T-helper 2 cell treated with Interferon-gamma antibody and Interleukin-4, amounts not matched to agents 100 ng/mL and 5 ng/mL, for 36 hours (primary cell): ENCODE data around the gene YEATS2. TPM values are rescaled to one million over a fixed set of nuclear protein-coding genes. Genes with fewer than 3 reads are reported as not detected.
"Not testable (repeated sequence)": the region's sequence is repeated elsewhere in the genome, so short reads cannot be mapped to it uniquely, and the experiment has no call there.

Experiments
- intact Hi-C: fragments of 100-400 bp; cut with micrococcal nuclease; formaldehyde crosslinking; loops from one replicate; pipeline ENCODE4 v1.15.1; 2023
- total RNA-seq: library from RNA; stranded (reverse); gene quantifications from 2 replicates; pipeline ENCODE4 v1.2.3, GENCODE V29; 2022

Gene YEATS2
- total RNA-seq, 1 donor from 2014 or later, result 43.3 TPM

DNA sequence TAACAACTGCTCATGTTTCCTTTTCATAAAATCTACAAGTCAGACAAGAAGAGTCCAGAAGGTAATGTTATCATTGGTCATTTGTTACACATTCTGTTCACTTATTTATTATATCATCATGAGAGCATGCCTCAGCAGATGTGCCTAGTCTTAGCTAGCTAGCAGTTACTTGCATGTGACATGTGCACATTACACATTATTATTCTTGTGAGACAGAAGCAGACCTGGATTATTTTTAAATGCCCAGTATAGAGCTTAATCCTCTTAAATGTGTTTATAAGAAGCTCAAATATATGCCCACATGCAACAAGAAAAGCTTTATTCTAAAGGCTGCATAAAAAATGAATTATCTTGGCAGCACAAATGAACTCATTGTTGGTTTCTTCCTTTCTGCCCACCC is 12.6 kb downstream of the YEATS2 start:
- intact Hi-C loops, result no loop called here

DNA sequence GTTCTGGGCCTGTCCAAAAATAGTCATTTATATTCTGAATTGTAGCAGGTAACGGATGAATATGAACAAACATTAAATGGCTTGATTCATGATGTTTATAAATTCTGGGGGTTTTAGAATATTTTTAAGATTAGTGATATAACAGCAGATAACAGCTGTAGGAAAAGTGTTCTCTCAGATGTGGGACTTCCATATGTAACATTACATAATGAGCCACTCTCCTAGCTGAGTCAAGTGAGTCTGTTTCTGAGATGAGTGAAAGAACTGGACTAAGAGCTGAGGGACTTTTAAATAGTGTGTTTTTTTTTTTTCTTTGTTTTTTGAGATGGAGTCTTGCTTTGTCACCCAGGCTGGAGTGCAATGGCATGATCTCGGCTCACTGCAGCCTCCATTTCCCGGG is 13.9 kb downstream of the YEATS2 start:
- intact Hi-C loops, result no loop called here

DNA sequence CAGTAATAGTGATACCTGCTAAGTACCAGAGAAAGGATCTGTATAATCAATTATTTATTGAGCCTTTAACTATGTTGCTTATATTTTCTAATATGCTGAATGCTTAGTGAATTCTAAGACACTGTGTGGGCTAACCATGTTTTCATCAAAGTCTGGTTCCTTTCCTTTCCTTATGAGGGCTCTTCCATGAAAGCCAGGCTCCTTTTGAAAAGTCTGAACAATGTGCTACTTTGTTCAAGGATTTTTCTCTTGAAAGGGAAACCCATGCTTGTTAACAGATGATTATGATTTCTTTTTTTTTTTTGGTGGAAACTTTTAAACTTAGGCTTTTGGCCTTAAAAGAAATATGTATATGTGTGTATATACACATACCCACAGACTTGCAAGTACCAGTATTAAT is 17.0 kb downstream of the YEATS2 start:
- intact Hi-C loops, result no loop called here

DNA sequence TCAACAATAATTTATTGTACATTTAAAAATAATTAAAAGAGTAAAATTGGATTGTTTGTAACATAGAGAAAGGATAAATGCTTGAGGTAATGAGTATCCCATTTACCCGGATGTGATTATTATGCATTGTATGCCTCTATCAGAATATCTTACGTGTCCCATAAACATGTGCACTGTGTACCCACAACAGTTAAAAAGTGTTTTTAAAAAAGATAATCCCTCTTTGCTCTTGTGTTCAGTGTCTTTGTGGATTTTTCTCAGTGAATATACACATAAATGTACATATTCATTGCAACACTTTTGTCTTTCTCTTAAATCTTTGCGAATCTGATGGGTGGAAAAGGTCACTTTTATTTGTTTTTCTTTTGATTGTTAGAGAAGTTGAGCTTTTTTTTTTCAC is 20.4 kb downstream of the YEATS2 start:
- intact Hi-C loops, result loop anchor here (2.0 kb wide), 1 partner anchor 19 kb away; no protein-coding TSS in a partner anchor

DNA sequence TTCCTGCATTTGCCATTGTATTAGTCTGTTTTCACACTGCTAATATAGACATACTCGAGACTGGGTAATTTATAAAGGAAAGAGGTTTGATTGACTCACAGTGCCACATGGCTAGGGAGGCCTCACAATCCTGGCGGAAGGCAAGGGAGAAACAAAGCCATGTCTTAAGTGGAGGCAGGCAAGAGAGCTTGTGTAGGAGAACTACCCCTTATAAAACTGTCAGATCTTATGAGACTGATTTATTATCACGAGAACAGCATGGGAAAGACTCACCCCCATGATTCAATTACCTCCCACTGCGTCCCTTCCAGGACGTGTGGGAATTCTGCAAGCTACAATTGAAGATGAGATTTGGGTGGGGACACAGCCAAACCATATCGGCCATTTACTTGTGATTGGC is 27.8 kb downstream of the YEATS2 start:
- intact Hi-C loops, result no loop called here

DNA sequence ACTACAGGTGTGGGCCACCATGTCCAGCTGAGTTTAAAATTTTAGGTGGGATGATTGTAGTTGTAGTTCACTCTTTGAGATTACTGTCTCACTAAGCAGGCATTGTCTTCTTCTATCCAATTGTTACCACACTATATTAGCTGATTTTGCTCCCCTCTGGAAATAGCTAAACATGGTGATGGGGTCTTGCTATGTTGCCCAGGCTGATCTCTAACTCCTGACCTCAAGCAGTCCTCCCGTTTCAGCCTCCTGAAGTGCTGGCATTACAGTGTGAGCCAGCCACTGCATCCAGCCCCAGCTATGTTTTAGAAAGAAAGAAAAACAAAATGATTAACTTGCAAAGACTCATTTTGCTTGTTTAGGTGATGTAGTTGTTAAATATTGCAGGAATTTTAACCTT is 30.6 kb downstream of the YEATS2 start:
- intact Hi-C loops, result no loop called here

DNA sequence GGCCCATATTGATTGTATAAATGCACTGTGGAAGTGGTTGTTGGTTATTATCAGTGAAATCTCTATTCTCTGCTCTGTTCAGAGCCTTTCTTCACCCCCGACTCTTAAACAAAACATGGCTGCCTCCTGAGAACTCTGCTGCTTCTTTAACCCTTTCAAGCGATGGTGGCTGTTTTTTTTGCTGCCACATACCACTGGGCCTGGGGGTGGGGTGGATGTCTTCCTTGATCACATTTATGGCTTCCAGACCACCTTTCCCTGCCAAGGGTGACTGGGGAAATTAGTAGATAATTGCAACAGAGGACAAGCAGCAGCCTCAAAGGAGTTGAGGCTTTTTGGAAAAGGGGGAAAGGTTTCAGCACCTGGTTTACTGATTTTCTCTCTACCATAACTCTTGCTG is 32.8 kb downstream of the YEATS2 start:
- intact Hi-C loops, result no loop called here

DNA sequence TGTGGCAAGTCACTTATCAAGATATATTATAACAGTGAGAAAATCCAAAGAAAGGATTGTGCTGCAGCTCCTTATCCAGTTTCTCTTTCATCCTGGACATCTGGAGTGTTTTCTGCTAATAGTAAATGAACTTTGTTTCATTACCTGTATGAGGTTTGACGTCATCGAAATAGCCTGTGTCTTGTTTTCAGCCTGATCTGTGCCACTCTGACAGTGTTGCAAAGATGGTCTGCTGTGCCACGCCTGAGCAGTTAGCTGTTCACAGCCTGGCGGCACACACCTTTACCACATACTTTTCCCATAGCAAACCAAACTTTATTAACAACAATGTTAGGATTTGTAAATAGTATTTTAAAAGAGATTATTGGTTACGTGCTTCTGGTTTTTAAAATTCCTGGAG is 34.0 kb downstream of the YEATS2 start:
- intact Hi-C loops, result no loop called here

DNA sequence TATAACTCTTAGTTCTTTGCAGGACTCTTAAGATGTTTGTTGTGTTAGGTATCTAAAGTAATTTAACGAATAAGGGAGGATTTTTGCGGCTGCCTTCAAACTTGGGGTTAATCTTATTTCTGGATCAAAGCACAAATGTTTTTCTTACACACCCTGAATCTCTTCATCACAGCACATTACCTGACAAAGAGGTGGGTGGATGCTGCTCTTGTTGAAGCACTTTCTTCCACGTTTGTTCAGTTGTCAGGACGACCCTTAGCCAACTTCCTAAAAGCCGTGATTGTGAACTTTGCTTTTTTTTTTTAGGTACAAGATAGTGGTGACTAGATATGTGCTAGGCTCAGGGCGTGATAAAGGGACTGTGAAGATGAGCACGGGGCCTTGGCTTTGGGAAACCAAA is 36.0 kb downstream of the YEATS2 start:
- intact Hi-C loops, result no loop called here

DNA sequence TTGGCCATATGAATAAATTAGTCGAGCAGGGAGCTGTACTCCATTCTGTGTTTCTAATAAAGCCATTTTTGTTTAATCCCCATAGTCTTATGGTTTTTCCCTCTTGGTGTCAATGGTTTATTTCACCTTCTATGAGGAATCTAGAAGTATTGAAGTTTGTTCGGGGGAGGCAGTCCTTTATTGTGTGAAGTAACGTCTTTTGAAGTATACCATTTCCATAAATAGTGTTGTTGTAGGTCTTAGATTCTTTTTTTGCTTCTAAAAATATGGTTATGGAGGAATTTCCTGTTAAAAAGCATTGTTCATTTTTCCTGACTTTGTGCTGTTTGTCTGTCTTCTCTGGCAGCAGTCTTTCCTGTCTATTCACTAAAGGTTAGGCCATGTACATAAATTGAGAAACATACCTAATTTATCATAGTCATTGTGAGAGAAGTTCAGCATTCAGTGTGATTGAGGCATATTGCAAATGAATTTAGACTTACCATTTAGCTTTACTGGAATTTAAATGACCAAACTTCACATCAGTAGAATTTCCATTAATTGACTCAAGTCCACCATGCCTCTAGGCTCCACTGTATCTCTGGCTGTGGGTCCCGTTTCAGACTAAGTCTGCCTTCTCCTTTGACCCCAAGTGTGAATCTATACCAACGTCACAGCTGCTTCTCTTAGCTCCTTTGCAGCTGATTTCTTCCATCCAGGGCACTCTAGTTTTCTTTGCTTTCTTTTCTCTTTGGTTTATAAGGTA is 37.3 kb downstream of the YEATS2 start:
- intact Hi-C loops, result no loop called here

DNA sequence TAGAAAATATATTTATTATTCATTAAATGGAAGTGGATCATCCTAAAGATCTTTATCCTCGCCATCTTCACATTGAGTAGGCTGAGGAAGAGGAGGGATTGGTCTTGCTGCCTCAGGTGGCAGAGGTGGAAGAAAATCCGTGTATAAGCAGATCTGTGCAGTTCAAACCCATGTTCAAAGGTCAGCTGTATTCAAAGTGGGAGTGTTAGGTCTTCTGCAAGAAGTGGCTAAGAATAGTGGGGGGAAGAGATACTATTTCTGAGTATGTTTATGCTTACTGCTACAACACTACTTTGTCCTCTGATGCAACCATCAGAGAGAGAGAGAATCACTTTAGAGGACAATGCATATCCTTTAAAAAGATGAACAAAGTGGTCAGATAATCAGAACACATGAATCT is 39.5 kb downstream of the YEATS2 start:
- intact Hi-C loops, result no loop called here

DNA sequence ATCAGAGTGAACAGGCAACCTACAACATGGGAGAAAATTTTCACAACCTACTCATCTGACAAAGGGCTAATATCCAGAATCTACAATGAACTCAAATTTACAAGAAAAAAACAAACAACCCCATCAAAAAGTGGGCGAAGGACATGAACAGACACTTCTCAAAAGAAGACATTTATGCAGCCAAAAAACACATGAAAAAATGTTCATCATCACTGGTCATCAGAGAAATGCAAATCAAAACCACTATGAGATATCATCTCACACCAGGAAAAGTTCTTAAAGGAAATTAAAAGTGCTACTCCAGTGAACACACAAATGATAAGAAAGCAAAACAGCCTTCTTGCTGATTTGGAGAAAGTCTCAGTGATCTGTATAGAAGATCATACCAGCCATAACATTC is 42.6 kb downstream of the YEATS2 start:
- intact Hi-C loops, result not testable (repeated sequence)

DNA sequence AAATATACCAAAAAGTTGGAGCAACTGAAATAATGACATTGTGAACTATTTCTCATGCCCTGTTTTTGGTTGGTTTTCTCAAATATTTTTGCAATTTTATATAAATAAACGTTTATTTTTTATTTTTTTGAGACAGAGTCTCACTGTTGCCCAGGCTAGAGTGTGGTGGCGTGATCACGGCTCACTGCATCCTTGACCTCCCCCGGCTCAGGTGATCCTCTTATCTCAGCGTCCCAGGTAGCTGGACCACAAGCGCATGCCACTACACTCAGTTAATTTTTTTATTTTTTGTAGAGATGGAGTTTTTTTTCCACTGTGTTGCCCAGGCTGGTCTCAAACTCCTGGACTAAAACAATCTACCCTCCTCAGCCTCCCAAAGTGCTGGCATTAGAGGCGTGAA is 45.6 kb downstream of the YEATS2 start:
- intact Hi-C loops, result no loop called here

DNA sequence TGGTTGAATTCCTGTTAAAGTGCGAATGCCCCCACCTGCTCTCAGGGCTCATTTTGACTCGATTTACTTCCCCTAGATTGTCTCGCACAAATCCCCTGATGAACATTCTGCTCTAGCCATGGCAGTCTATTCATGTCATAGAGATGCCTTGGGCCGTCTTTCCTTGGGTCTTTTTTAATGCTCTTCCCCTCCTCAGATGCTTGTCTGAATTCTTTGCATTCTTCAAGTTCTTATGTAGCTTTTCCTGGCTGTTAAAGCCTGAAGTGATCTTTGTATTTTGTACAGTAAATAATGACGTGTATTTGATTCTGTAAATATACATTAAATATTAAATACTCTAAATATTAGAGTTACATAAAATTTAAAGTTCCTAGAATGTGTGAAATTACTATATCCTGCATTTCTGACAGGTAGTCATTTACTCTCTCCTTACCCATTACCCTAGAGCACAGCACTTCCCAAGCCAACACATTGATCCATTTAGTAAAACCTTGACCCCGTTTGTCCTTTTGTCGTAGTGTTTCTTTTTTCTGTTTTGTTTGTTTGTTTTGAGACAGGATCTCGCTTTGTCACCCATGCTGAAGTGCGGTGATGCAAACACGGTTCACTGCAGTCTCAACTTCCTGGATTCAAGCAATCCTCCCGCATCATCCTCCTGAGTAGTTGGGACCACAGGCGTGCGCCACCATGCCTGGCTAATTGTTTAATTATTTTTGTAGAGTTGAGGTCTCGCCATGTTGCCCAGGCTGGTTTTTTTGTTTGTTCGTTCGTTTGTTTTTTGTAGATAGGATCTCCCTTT is 47.9 kb downstream of the YEATS2 start:
- intact Hi-C loops, result no loop called here

DNA sequence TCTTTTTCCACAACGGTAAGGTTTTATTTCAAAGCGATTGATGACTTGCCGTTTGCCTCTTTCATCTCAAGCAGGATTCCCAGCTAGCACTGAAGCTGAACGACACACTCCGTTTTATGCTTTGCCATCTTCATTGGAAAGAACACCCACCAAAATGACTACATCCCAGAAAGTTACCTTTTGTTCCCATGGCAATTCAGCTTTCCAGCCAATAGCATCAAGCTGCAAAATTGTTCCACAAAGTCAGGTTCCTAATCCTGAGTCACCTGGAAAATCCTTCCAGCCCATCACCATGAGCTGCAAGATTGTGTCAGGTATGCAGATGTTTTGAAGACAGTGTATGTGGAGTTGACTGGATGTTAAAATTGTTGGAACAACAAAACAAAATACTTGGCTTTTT is 56.5 kb downstream of the YEATS2 start:
- intact Hi-C loops, result no loop called here

DNA sequence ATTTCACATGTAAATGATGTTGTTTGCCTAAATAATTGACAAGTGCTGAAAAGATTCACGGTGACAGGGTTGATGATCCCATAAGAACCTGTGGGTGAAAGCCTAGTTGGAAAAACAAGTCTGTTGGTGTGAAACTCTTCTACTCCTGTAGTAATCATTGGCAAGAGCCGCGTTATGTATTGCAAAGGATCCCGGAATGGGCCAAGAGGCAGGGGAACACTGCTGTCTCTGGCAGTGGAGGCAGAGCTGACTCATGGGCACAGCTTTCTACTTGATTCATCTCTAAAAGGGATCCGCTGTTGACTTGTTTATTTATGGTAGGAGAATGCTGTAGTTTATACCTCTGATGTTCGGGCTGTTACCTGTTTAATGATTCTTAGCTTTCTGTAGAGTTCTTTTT is 64.7 kb downstream of the YEATS2 start:
- intact Hi-C loops, result loop anchor here (10.0 kb wide), 1 partner anchor 578 kb away; no protein-coding TSS in a partner anchor

DNA sequence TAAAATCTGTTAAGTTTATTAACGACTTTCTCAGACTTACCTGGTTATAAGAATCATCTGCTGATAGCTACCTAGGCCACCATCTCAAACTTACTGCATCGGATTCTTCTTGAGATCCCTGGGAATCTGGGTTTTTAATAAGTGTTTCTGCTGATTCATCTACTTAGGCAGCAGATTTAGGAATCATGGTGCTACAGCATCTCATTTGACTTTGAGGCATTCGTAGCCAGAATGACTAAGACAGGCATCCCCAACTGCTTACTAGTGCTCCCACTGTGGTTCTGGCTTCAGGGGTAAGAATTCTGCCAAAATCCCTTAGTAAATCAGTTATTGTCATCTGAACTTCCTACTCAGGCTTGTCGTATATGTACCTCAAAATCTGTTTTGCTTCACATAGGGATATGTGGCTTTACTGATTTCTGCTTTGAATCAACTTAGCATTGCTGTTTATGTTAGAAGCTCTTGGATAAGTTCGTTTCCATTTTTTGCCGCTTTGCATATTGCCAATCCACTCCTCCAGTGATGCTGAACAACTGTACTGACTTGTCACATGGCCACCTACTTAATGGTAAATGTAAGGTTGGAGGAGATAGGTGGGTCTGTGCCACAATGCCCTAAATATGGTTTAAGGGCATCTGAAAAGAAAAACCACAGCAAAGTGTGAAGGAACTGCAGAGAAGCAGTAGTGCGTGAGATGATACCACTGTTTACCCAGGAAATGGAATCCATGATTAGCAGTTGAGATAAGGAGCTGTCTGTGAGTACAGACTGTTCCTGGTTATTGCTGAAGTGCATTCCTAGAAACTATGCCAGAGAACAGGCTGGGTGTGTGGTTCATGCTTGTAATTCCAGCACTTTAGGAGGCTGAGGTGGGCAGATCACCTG is 67.5 kb downstream of the YEATS2 start:
- intact Hi-C loops, result loop anchor here (10.0 kb wide), 1 partner anchor 580 kb away; no protein-coding TSS in a partner anchor

DNA sequence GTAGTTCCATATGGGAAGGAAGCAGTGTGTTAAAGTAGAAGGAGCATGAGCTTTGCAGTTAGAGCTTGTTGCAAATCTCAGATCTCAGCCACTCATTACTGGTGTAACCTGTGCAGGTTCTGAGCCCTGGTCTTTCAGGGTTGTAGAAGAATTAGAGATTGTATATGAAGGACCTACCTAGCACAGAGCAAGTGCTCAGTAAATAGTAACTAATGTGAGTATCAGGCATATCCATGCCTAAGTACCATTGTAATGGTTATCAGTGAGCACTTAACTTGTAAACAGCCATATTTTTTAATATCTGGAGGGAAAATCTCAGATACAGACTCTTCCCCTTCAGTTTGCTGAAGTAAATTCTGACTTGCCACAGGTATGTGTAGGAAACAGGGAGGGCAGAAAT is 68.5 kb downstream of the YEATS2 start:
- intact Hi-C loops, result loop anchor here (2.0 to 10.0 kb wide), 6 partner anchors 119 to 643 kb away; partner anchors contain the start of genes KLHL6 and PARL

DNA sequence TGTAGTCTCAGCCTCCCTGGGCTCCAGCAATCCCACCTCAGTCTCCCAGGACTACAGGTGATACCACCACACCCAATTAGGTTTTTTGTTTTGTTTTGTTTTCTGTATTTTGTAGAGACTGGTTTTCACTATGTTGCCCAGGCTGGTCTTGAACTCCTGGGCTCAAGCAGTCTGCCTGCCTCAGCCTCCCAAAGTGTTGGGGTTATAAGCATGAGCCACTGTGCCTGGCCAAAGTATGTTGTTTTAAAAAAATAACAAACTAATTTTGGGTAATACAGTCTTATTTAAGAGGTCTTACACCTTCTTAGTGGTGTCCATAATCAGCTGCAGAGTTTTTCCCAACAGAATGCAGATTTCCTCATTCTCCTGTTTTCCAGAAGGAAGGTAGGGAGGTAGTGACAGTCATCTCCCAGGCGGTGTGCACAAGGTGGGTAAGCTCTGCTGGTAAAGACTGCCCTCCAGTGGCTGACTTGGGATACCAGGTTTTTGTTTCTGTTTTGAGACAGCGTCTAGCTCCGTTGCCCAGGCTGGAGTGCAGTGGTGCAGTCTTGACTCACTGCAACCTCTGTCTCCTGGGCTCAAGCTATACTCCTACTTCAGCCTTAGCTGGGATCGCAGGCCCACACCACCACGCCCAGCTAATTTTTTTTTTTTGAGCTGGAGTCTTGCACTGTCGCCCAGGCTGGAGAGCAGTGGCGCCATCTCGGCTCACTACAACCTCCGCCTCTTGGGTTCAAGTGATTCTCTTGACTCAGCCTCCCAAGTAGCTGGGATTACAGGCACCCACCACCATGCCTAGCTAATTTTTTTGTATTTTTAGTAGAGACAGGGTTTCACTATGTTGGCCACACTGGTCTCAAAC is 69.4 kb downstream of the YEATS2 start:
- intact Hi-C loops, result loop anchor here (1.0 to 10.0 kb wide), 7 partner anchors 118 to 644 kb away; partner anchors contain the start of genes KLHL6 and PARL

DNA sequence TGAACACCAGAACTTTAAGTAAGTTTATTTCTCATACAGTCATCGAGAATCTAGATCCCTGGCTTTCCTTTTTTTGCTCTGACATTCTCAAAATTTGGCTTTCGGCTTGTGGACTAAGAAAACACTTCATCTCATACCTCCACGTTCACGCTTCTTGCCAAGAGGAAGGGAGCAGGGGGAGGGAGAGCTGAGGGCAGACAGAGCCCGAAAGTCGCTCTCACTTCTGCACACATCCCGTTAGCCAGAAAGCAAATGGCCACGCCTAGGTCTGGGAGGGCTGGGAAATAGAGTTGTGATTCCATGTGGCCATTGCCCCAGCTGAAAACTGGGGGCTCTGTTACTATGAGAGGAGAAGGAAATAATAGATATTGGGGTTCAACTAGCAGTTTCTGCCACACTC is 70.5 kb downstream of the YEATS2 start:
- intact Hi-C loops, result loop anchor here (10.0 kb wide), 1 partner anchor 583 kb away; no protein-coding TSS in a partner anchor
